ENCODE data around the gene EIF4G3. TPM values are rescaled to one million over a fixed set of nuclear protein-coding genes. Genes with fewer than 3 reads are reported as not detected.

EIF4G3 gene
- total RNA-seq, 4 donors from 2014 or later = 41.2 to 57.3 (median 50.0) TPM

GRCh38 chr1:20999525-21000244, 177.0 kb downstream of the EIF4G3 start:
- DNase-seq (ENCODE audit: low spot score in 2 of 2) = no peak
- no peaks in the 10 kb centered on the region for H3K4me1 ChIP-seq
- no peaks in the 10 kb centered on the region for H3K27me3 ChIP-seq
- WGBS, 2 donors = 73 to 76% methylated on average over 4 of the region's 4 CpGs
- no peaks in the 10 kb centered on the region for H3K9me3 ChIP-seq
- TF ChIP-seq CTCF (IDR thresholded peaks at IDR 0.05) (no peak), POLR2A (IDR thresholded peaks at IDR 0.05) (no peak), EP300 (IDR thresholded peaks at IDR 0.05) (no peak)
- no peak overlapping the region for H3K27ac ChIP-seq
- no peaks in the 10 kb centered on the region for H3K36me3 ChIP-seq
- no peak overlapping the region for H3K4me3 ChIP-seq

DNA sequence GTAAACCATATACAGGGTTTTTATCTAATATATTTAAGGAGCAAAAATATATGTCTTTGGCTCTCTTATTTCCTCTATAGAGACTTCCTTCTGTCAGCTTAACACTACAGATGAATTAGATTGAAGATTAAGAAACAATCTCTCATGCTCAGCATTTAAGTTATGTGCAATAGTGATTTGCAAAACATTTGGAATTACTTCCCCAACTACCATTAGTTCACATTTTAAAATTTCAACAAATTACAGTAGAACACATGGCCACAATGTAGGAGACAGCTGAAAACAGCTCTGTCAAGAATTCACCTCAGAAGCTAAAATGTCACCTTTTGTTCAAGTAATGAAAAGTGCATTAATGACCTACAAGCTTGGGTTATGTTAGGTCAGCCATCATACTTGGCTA, 177.9 kb downstream of the EIF4G3 start:
- Histone ChIP-seq H3K9me3 (no peaks in the 10 kb centered on the region), H3K27ac (no peak overlapping the region), H3K27me3 (no peaks in the 10 kb centered on the region), H3K4me1 (peaks cover 0 to 4% (median 0%) of the 10 kb centered on the region in 4 donors), H3K4me3 (no peak overlapping the region), H3K36me3 (no peaks in the 10 kb centered on the region)
- no peak for DNase-seq (ENCODE audit: low spot score in 2 of 2)
- TF ChIP-seq CTCF (IDR thresholded peaks at IDR 0.05) (no peak), POLR2A (IDR thresholded peaks at IDR 0.05) (no peak), EP300 (IDR thresholded peaks at IDR 0.05) (no peak)

DNA sequence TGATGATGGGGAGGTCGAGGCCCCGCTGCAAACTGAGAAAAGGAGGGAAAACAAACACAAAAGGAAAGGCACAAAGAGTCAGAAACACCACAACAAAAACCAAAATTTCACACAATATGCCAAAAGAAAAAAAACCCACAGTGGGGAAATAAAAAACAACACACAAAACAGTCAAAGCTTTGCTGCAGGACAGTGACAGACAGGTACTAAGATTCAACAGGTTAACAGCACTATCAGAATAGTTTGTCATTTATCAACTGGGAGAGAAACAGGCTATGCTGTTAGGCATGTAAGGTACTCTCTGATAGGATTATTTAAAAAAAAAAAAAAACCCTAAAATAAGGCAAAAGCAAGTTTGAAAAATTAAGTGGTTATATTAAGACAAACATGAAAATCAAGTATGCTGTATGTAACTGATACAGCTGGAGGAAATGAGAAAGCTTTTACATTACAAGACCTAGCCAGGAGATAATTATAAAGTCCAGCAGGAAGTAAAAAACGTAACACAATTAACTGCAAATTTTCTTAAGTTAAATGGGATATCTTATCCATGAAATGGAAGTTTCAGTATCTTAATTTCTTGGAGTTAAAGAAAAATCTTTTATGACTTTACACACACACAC, 179.0 kb downstream of the EIF4G3 start:
- peaks cover 0 to 15% (median under 1%) of the 10 kb centered on the region in 4 donors for H3K4me1 ChIP-seq
- DNase-seq (ENCODE audit: low spot score in 2 of 2) = no peak
- H3K4me3 ChIP-seq = no peak overlapping the region
- TF ChIP-seq EP300 (IDR thresholded peaks at IDR 0.05) = no peak
- TF ChIP-seq CTCF (IDR thresholded peaks at IDR 0.05) = no peak
- no peak for TF ChIP-seq POLR2A (IDR thresholded peaks at IDR 0.05)
- WGBS, 2 donors = 84 to 87% methylated on average over 3 of the region's 3 CpGs
- no peaks in the 10 kb centered on the region for H3K9me3 ChIP-seq
- H3K27me3 ChIP-seq = no peaks in the 10 kb centered on the region
- no peaks in the 10 kb centered on the region for H3K36me3 ChIP-seq
- no peak overlapping the region for H3K27ac ChIP-seq

GRCh38 chr1:20996554-20996953, 180.1 kb downstream of the EIF4G3 start:
- TF ChIP-seq POLR2A (IDR thresholded peaks at IDR 0.05) = no peak
- TF ChIP-seq CTCF (IDR thresholded peaks at IDR 0.05) = no peak
- TF ChIP-seq EP300 (IDR thresholded peaks at IDR 0.05) = no peak
- H3K27ac ChIP-seq = no peak overlapping the region
- peaks cover 0 to 27% (median 7%) of the 10 kb centered on the region in 4 donors for H3K4me1 ChIP-seq
- no peaks in the 10 kb centered on the region for H3K9me3 ChIP-seq
- no peaks in the 10 kb centered on the region for H3K27me3 ChIP-seq
- no peaks in the 10 kb centered on the region for H3K36me3 ChIP-seq
- H3K4me3 ChIP-seq = no peak overlapping the region
- DNase-seq (ENCODE audit: low spot score in 2 of 2) = no peak
